Measurements from ENCODE around the gene SIGLEC6.

DNA sequence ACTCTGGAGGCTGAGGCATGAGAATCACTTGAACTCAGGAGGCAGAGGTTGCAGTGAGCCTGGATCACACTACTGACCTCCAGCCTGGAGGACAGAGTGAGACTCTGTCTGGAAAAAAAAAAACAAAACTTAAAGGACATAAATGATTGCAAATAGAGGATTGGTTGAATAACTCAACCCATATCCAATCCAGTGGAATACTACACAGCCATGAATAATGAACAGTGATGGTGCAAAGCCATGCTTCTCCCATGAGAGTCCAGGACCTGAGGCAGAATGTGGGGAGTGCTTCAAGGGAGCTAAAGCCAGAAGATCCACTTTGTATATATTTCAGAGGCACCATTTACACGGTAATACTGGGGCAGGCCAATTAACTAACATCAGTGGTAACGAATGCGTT is 55.3 kb downstream of the SIGLEC6 start:
- TF ChIP-seq CTCF (IDR thresholded peaks at IDR 0.05 in 2 of 3, conservative IDR thresholded peaks at IDR 0.05 in 1 of 3; ENCODE audit: borderline replicate concordance in 1 of 3, insufficient read depth in 1 of 3, low read depth in 2 of 3, low read length in 2 of 3) (no peak), REST (IDR thresholded peaks at IDR 0.05; ENCODE audit: low read depth) (no peak), RAD21 (IDR thresholded peaks at IDR 0.05; ENCODE audit: low read depth) (no peak), ATF3 (IDR thresholded peaks at IDR 0.05) (no peak), CEBPB (IDR thresholded peaks at IDR 0.05; ENCODE audit: low read depth) (no peak), SP1 (IDR thresholded peaks at IDR 0.05; ENCODE audit: low read depth) (no peak), EZH2 (IDR thresholded peaks at IDR 0.05) (no peak), YY1 (IDR thresholded peaks at IDR 0.05; ENCODE audit: extremely low read depth, insufficient replicate concordance, low read depth, low read length) (no peak), POLR2AphosphoS5 (IDR thresholded peaks at IDR 0.05; ENCODE audit: low read depth, low read length) (no peak), MAX (IDR thresholded peaks at IDR 0.05) (no peak), SIN3A (IDR thresholded peaks at IDR 0.05; ENCODE audit: low read depth) (no peak), POLR2A (IDR thresholded peaks at IDR 0.05; ENCODE audit: borderline replicate concordance, extremely low read depth, insufficient read depth, insufficient read length) (no peak)
- TF ChIP-seq, protein P1, sequence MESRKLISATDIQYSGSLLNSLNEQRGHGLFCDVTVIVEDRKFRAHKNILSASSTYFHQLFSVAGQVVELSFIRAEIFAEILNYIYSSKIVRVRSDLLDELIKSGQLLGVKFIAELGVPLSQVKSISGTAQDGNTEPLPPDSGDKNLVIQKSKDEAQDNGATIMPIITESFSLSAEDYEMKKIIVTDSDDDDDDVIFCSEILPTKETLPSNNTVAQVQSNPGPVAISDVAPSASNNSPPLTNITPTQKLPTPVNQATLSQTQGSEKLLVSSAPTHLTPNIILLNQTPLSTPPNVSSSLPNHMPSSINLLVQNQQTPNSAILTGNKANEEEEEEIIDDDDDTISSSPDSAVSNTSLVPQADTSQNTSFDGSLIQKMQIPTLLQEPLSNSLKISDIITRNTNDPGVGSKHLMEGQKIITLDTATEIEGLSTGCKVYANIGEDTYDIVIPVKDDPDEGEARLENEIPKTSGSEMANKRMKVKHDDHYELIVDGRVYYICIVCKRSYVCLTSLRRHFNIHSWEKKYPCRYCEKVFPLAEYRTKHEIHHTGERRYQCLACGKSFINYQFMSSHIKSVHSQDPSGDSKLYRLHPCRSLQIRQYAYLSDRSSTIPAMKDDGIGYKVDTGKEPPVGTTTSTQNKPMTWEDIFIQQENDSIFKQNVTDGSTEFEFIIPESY (IDR thresholded peaks at IDR 0.05; ENCODE audit: extremely low read depth, insufficient replicate concordance, low read length): no peak

All from HCT116 (cell line).